CD14-positive monocyte (primary cell): ENCODE data around the gene BCL2. TPM values are rescaled to one million over a fixed set of nuclear protein-coding genes. Genes with fewer than 3 reads are reported as not detected.

ENCODE experiments used
- DNase-seq, 3 donors: peaks; one replicate each; pipeline ENCODE4 v3.0.0-alpha.2; 2011 to 2022
- H2AFZ ChIP-seq: 2 replicates; pipeline ENCODE4 v1.6.0; 2012; ENCODE audit warnings: mild to moderate bottlenecking, low read depth, low read length, inconsistent platforms; ENCODE audit not compliant: insufficient read depth, poor library complexity, severe bottlenecking
- H3K27ac ChIP-seq, 2 donors: 1 replicate in 1 of 2; 2 replicates in 1 of 2; pipeline ENCODE4 v1.5.1; 2012 to 2013; ENCODE audit warnings: low read length in 2 of 2, control low read depth in 1 of 2, inconsistent platforms in 1 of 2, low read depth in 1 of 2, mild to moderate bottlenecking in 1 of 2
- H3K27me3 ChIP-seq, 2 donors: one replicate each; pipeline versions ENCODE4 v1.6.0 to v1.6.1; 2011 to 2013; ENCODE audit warnings: low read length in 2 of 2; ENCODE audit not compliant: control insufficient read depth in 2 of 2, insufficient read depth in 2 of 2
- H3K36me3 ChIP-seq, 2 donors: replicated peaks in 1 of 2; 1 replicate in 1 of 2; 2 replicates in 1 of 2; pipeline versions ENCODE4 v1.5.1 to v1.6.1; 2012 to 2013; ENCODE audit warnings: low read length in 2 of 2, control low read depth in 1 of 2, inconsistent platforms in 1 of 2, mild to moderate bottlenecking in 1 of 2; ENCODE audit not compliant: insufficient read depth in 2 of 2, control insufficient read depth in 1 of 2
- H3K4me1 ChIP-seq, 2 donors: 1 replicate in 1 of 2; 2 replicates in 1 of 2; pipeline versions ENCODE4 v1.5.1 to v1.6.1; 2012 to 2013; ENCODE audit warnings: low read length in 2 of 2, control low read depth in 1 of 2, inconsistent platforms in 1 of 2, mild to moderate bottlenecking in 1 of 2, moderate library complexity in 1 of 2; ENCODE audit not compliant: insufficient read depth in 2 of 2, control insufficient read depth in 1 of 2
- H3K4me2 ChIP-seq: replicated peaks from 2 replicates; pipeline ENCODE3; 2012; ENCODE audit warnings: low read length, moderate library complexity, mild to moderate bottlenecking; ENCODE audit not compliant: poor library complexity, severe bottlenecking; ENCODE audit errors: extremely low read depth
- H3K4me3 ChIP-seq, 3 experiments: fragments of 200-600 bp in 1 of 3; sonication (generic) in 1 of 3; replicated peaks in 1 of 3; 1 replicate in 2 of 3; 2 replicates in 1 of 3; pipeline ENCODE4 v1.5.1; 2011 to 2013; ENCODE audit warnings: low read length in 3 of 3, mild to moderate bottlenecking in 3 of 3, control low read depth in 2 of 3, low read depth in 2 of 3, inconsistent platforms in 1 of 3, moderate library complexity in 1 of 3
- H3K79me2 ChIP-seq: 2 replicates; pipeline ENCODE4 v1.6.0; 2012; ENCODE audit warnings: mild to moderate bottlenecking, control low read depth, inconsistent platforms, low read length, moderate library complexity; ENCODE audit not compliant: insufficient read depth
- H3K9ac ChIP-seq: 2 replicates; pipeline ENCODE4 v1.6.0; 2017; ENCODE audit warnings: low read length, mild to moderate bottlenecking; ENCODE audit not compliant: insufficient read depth, poor library complexity, severe bottlenecking
- H3K9me3 ChIP-seq, 2 donors: replicated peaks in 1 of 2; 1 replicate in 1 of 2; 2 replicates in 1 of 2; pipeline versions ENCODE4 v1.5.1 to v1.6.1; 2012 to 2013; ENCODE audit warnings: low read length in 2 of 2, control low read depth in 1 of 2; ENCODE audit not compliant: control insufficient read depth in 1 of 2, insufficient read depth in 1 of 2
- H4K20me1 ChIP-seq: 2 replicates; pipeline ENCODE4 v1.6.0; 2012; ENCODE audit warnings: mild to moderate bottlenecking, low read length, control low read depth, moderate library complexity; ENCODE audit not compliant: insufficient read depth
- H3K27ac Mint-ChIP-seq, 7 donors: one replicate each; pipeline ENCODE4 v1.8.0; 2020; ENCODE audit warnings: mild to moderate bottlenecking in 7 of 7, mixed read lengths in 7 of 7, moderate library complexity in 6 of 7, inconsistent platforms in 2 of 7
- H3K27me3 Mint-ChIP-seq, 3 donors: one replicate each; pipeline ENCODE4 v1.8.0; 2021 to 2022; ENCODE audit warnings: low read depth in 3 of 3, mild to moderate bottlenecking in 3 of 3, mixed read lengths in 3 of 3, moderate library complexity in 3 of 3, inconsistent platforms in 1 of 3
- H3K36me3 Mint-ChIP-seq, 2 donors: one replicate each; pipeline ENCODE4 v1.8.0; 2020; ENCODE audit warnings: mixed read lengths in 2 of 2, inconsistent platforms in 1 of 2, mild to moderate bottlenecking in 1 of 2
- H3K4me1 Mint-ChIP-seq: one replicate; pipeline ENCODE4 v1.8.0; 2020; ENCODE audit warnings: mild to moderate bottlenecking, mixed read lengths
- H3K4me3 Mint-ChIP-seq, 2 donors: one replicate each; pipeline ENCODE4 v1.8.0; 2020; ENCODE audit warnings: mild to moderate bottlenecking in 2 of 2, mixed read lengths in 2 of 2, moderate library complexity in 1 of 2
- H3K9me3 Mint-ChIP-seq, 7 donors: one replicate each; pipeline ENCODE4 v1.8.0; 2020 to 2022; ENCODE audit warnings: mixed read lengths in 7 of 7, mild to moderate bottlenecking in 6 of 7, moderate library complexity in 6 of 7, inconsistent platforms in 2 of 7
- WGBS: methylation state at CpG from one replicate; pipeline ENCODE4 v1.1.5; 2013; ENCODE audit warnings: missing lambda C conversion rate; ENCODE audit not compliant: insufficient coverage; 5-methylcytosine and 5-hydroxymethylcytosine counted together
- intact Hi-C, 2 donors: fragments of 100-400 bp; cut with micrococcal nuclease; formaldehyde crosslinking; loops; one replicate each; pipeline versions ENCODE4 v1.15.0 to v1.15.1; 2023
- polyA plus RNA-seq, 3 donors: library from polyadenylated mRNA; depleted of rRNA in 1 of 3; unstranded in 2 of 3; stranded (reverse) in 1 of 3; fragments of 300-500 nt in 2 of 3; fragments of >200 nt in 1 of 3; fragmentation: Illumina TruSeq in 2 of 3; gene quantifications; 1 replicate in 2 of 3; 2 replicates in 1 of 3; pipeline ENCODE4 v1.2.3, GENCODE V29; 2012 to 2021
- TF ChIP-seq, protein P1 (sequence below): fragments of 200-600 bp; IDR thresholded peaks from one replicate; pipeline ENCODE4 v1.8.0; 2022; ENCODE audit warnings: antibody characterized with exemption, mild to moderate bottlenecking

BCL2 gene
- polyA plus RNA-seq, 3 donors = 0.58 to 2.5 (median 1.1) TPM

DNA sequence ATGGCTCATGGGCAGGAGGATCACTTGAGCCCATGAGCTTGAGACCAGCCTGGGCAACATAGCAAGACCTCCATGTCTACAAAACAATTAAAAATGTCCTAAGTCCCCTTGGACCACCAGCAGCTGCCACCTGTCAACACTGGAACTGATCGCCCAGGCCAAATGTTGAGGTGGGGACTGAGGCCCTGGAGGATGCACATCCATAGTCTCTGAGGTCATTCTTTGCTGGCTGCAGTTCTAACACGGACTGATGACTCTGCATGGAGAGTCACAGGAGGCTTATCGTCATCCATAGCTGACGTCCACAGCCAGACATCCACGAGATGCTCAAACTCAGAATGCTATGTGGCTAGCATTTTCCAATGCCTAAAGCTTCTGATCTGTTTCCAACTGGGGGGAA, 151.3 kb downstream of the BCL2 start:
- Histone ChIP-seq H3K4me3 (no peak overlapping the region), H3K27ac (no peak overlapping the region), H2AFZ (no peak overlapping the region), H3K4me2 (no peak overlapping the region), H3K27me3 (no peaks in the 10 kb centered on the region), H3K4me1 (peaks cover 1 to 5% of the 10 kb centered on the region in 2 donors), H3K36me3 (no peaks in the 10 kb centered on the region), H3K9me3 (no peaks in the 10 kb centered on the region), H3K79me2 (no peaks in the 10 kb centered on the region), H4K20me1 (no peaks in the 10 kb centered on the region), H3K9ac (no peak overlapping the region)
- intact Hi-C loops = no loop called here
- H3K9me3 Mint-ChIP-seq = peaks cover 0 to 2% (median 0%) of the 10 kb centered on the region in 7 donors
- H3K4me3 Mint-ChIP-seq = no peak overlapping the region
- TF ChIP-seq, protein P1, sequence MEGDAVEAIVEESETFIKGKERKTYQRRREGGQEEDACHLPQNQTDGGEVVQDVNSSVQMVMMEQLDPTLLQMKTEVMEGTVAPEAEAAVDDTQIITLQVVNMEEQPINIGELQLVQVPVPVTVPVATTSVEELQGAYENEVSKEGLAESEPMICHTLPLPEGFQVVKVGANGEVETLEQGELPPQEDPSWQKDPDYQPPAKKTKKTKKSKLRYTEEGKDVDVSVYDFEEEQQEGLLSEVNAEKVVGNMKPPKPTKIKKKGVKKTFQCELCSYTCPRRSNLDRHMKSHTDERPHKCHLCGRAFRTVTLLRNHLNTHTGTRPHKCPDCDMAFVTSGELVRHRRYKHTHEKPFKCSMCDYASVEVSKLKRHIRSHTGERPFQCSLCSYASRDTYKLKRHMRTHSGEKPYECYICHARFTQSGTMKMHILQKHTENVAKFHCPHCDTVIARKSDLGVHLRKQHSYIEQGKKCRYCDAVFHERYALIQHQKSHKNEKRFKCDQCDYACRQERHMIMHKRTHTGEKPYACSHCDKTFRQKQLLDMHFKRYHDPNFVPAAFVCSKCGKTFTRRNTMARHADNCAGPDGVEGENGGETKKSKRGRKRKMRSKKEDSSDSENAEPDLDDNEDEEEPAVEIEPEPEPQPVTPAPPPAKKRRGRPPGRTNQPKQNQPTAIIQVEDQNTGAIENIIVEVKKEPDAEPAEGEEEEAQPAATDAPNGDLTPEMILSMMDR = no peak
- H3K4me1 Mint-ChIP-seq = peaks cover 3% of the 10 kb centered on the region
- no peak for DNase-seq
- no peak overlapping the region for H3K27ac Mint-ChIP-seq
- H3K27me3 Mint-ChIP-seq = peaks cover 0 to 1% (median 0%) of the 10 kb centered on the region in 3 donors
- WGBS = 92% methylated on average over 5 of the region's 5 CpGs
- no peaks in the 10 kb centered on the region for H3K36me3 Mint-ChIP-seq

DNA sequence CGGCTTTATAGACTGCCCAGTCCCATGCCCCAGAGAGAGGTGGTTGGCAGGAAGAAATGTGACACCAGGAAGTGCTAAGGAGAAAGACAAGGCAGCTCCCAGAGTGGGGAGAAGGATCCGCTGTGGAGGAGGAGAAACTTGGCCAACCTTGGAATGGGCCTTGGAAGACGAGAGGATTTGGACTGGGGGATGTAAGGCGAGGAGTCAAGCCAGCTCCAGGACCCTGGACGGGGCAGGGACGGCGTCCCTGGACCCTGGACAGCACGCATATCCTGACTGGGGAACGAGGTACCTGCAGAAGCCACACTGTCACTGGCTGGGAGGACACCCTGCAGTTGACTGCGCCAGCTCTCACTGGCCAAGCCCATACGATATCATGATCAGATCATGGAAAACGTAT, 153.4 kb downstream of the BCL2 start:
- H3K9me3 Mint-ChIP-seq = peaks cover 0 to 3% (median 0%) of the 10 kb centered on the region in 7 donors
- TF ChIP-seq, protein P1 = no peak
- intact Hi-C loops = no loop called here
- no peaks in the 10 kb centered on the region for H3K27me3 Mint-ChIP-seq
- Histone ChIP-seq H3K4me3 (no peak overlapping the region), H3K36me3 (no peaks in the 10 kb centered on the region), H2AFZ (no peak overlapping the region), H4K20me1 (no peaks in the 10 kb centered on the region), H3K4me1 (peaks cover 21 to 26% of the 10 kb centered on the region in 2 donors), H3K9me3 (no peaks in the 10 kb centered on the region), H3K27me3 (no peaks in the 10 kb centered on the region), H3K9ac (no peak overlapping the region), H3K4me2 (no peak overlapping the region), H3K79me2 (no peaks in the 10 kb centered on the region), H3K27ac (no peak overlapping the region)
- no peak for DNase-seq
- H3K36me3 Mint-ChIP-seq = peaks cover 0 to 3% of the 10 kb centered on the region in 2 donors
- H3K4me1 Mint-ChIP-seq = peaks cover 24% of the 10 kb centered on the region
- WGBS = 96% methylated on average over 9 of the region's 12 CpGs
- H3K27ac Mint-ChIP-seq = no peak overlapping the region
- no peak overlapping the region for H3K4me3 Mint-ChIP-seq
